Rectal smooth muscle tissue (tissue), 1 donor: ENCODE results near the gene ULBP1.
"Not testable (repeated sequence)": the region's sequence is repeated elsewhere in the genome, so short reads cannot be mapped to it uniquely, and the experiment has no call there.

Experiments
- H3K27ac ChIP-seq: one replicate; pipeline ENCODE4 v1.7.0; 2013; ENCODE audit warnings: low read depth, low read length, inconsistent platforms
- H3K27me3 ChIP-seq: one replicate; pipeline ENCODE4 v1.7.0; 2013; ENCODE audit warnings: low read length; ENCODE audit not compliant: control insufficient read depth, insufficient read depth
- H3K36me3 ChIP-seq: one replicate; pipeline ENCODE4 v1.7.0; 2013; ENCODE audit warnings: low read length; ENCODE audit not compliant: control insufficient read depth, insufficient read depth
- H3K4me1 ChIP-seq: one replicate; pipeline ENCODE4 v1.7.0; 2013; ENCODE audit warnings: low read length; ENCODE audit not compliant: control insufficient read depth, insufficient read depth
- H3K4me3 ChIP-seq: one replicate; pipeline ENCODE4 v1.7.0; 2013; ENCODE audit warnings: low read length
- H3K9ac ChIP-seq: one replicate; pipeline ENCODE4 v1.7.0; 2013; ENCODE audit warnings: low read length

ULBP1 gene

DNA sequence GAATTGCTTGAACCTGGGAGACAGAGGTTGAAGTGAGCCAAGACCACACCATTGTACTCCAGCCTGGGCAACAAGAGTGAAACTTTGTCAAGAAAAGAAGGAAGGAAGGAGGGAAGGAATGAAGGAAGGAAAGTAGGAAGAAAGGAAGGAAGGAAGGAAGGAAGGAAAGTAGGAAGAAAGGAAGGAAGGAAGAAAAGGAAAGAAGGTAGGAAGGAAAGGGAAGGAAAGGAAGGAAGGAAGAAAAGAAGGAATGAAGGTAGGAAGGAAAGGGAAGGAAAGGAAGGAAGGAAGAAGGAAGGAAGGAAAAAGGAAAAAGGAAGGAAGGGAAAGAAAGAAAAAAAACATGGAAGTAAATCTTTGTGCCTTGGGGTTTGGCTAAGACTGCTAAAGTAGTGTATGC, 11.7 kb downstream of the ULBP1 start:
- no peaks in the 10 kb centered on the region for H3K36me3 ChIP-seq
- no peak overlapping the region for H3K9ac ChIP-seq
- no peaks in the 10 kb centered on the region for H3K27me3 ChIP-seq
- H3K4me1 ChIP-seq: no peaks in the 10 kb centered on the region
- no peak overlapping the region for H3K4me3 ChIP-seq
- no peak overlapping the region for H3K27ac ChIP-seq

GRCh38 chr6:149977221-149977620, 13.5 kb downstream of the ULBP1 start:
- Histone ChIP-seq H3K27me3 (no peaks in the 10 kb centered on the region), H3K36me3 (no peaks in the 10 kb centered on the region), H3K4me3 (no peak overlapping the region), H3K9ac (no peak overlapping the region), H3K27ac (no peak overlapping the region), H3K4me1 (no peaks in the 10 kb centered on the region)

DNA sequence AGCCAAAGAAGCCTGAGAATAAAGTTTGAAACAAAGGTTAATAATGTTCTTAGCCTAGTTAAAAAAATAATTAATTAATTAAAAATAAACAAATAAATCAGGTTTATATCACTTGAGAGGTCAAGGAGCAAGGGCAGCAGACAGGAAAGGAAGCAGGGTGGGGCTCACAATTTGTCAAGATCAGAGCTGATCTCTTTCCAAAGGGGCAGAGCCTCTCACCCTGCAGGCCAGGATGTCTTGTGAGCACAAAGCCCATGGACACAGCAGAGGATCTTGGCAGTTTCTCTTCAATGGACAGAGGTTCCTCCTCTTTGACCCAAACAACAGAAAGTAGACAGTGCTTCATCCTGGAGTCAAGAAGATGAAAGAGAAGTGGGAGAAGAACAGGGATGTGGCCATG, 14.9 kb downstream of the ULBP1 start:
- Histone ChIP-seq H3K4me3 (no peak overlapping the region), H3K36me3 (no peaks in the 10 kb centered on the region), H3K9ac (no peak overlapping the region), H3K4me1 (no peaks in the 10 kb centered on the region), H3K27ac (no peak overlapping the region), H3K27me3 (peaks cover 5% of the 10 kb centered on the region)

GRCh38 chr6:149979293-149979692, 15.6 kb downstream of the ULBP1 start:
- Histone ChIP-seq H3K4me1 (no peaks in the 10 kb centered on the region), H3K4me3 (no peak overlapping the region), H3K36me3 (no peaks in the 10 kb centered on the region), H3K27ac (no peak overlapping the region), H3K27me3 (peaks cover 5% of the 10 kb centered on the region), H3K9ac (no peak overlapping the region)

DNA sequence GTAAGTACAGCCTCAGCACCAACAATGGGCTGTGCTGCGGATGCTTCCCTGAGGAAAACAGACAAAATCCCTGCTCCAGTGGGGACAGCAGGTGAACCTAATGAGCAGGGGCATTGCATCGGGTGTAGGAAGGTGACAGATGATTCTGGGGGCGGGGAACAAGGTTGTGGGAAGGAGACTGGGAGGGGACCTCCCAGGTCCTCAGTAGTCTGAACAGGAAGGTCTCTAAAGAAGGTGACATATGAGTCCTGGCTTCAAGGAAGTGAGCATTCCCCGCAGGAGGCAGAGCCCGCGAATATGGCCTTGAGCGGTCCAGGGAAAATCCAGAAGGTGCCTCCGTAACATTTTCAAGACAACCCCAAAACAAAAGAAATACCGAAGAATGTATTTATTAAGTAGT, 19.4 kb downstream of the ULBP1 start:
- peaks cover 16% of the 10 kb centered on the region for H3K27me3 ChIP-seq
- H3K4me3 ChIP-seq: no peak overlapping the region
- H3K4me1 ChIP-seq: no peaks in the 10 kb centered on the region
- no peaks in the 10 kb centered on the region for H3K36me3 ChIP-seq
- no peak overlapping the region for H3K9ac ChIP-seq
- no peak overlapping the region for H3K27ac ChIP-seq

- Histone ChIP-seq H3K9ac (no peak overlapping the region), H3K36me3 (no peaks in the 10 kb centered on the region), H3K27ac (no peak overlapping the region), H3K4me1 (no peaks in the 10 kb centered on the region), H3K4me3 (no peak overlapping the region), H3K27me3 (peaks cover 30% of the 10 kb centered on the region)
These were observed 21.0 kb downstream of the ULBP1 start for GRCh38 chr6:149984773-149985172.

DNA sequence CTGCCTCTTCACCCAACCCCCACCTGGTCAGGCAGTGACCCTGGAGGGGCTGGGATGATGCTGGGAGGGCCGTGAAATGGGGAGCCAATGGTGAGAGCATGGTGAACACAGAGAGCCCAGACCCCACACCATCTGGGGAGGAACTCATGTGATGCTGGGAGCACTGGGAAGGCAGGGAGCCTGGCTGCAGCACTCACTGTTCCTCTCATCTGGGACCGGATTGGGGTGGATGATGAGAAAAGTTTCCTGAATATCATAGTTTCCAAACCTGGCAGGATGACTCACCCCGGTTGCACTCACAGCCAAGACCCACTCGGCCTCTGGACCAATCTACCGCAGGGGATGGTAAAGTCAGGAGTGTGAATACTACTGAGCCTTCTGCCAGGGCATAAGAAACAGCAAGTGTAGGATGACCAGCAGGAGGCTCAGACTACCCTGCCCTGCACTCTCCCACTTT, 21.8 kb downstream of the ULBP1 start:
- Histone ChIP-seq H3K9ac (no peak overlapping the region), H3K4me3 (no peak overlapping the region), H3K4me1 (no peaks in the 10 kb centered on the region), H3K27me3 (peaks cover 37% of the 10 kb centered on the region), H3K36me3 (no peaks in the 10 kb centered on the region), H3K27ac (no peak overlapping the region)

- H3K4me3 ChIP-seq: no peak overlapping the region
- H3K9ac ChIP-seq: no peak overlapping the region
- H3K27me3 ChIP-seq: peaks cover 49% of the 10 kb centered on the region
- no peak overlapping the region for H3K27ac ChIP-seq
- H3K36me3 ChIP-seq: no peaks in the 10 kb centered on the region
- no peaks in the 10 kb centered on the region for H3K4me1 ChIP-seq
These were observed 23.9 kb downstream of the ULBP1 start for GRCh38 chr6:149987602-149988107.

DNA sequence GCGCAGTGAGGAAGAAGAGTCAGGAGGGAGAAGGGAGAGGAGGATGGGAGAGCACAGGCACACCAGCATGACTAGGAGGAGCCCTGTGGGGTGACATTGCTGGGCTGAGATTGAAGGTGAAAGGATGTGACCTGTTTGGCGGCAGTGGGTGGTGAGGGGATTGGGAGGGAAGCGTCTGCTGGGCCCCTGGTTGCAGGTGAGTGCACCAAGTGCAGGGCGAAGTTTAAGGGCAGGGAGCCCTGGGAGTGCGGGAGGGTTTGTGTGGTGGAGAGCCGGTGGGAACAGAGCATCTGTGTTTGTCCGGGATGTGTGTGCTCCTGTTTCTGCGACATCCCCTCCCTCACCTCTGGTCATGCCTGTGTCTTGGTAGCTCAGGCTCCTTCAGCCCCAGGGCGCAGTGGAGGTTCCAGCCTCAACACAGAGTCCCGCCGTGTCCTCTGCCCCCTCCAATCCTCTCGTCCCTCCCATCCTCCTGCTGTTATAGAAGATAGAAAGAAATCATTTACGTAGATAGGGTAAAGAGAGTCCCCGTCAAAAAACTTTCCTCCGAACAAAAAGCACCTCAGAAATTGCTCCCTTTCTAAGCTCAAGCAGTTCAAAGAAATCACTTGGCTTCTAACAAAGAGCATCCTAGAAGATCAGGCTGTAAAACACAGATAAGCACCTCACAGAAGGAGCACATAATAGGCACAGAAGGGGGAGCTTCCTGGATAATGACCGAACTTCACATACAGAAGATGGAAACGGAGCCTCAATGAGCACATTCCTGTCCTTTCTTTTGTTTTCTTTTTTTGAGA, 25.0 kb downstream of the ULBP1 start:
- H3K27me3 ChIP-seq: peaks cover 48% of the 10 kb centered on the region
- H3K36me3 ChIP-seq: no peaks in the 10 kb centered on the region
- H3K4me3 ChIP-seq: no peak overlapping the region
- no peak overlapping the region for H3K27ac ChIP-seq
- no peaks in the 10 kb centered on the region for H3K4me1 ChIP-seq
- H3K9ac ChIP-seq: no peak overlapping the region

DNA sequence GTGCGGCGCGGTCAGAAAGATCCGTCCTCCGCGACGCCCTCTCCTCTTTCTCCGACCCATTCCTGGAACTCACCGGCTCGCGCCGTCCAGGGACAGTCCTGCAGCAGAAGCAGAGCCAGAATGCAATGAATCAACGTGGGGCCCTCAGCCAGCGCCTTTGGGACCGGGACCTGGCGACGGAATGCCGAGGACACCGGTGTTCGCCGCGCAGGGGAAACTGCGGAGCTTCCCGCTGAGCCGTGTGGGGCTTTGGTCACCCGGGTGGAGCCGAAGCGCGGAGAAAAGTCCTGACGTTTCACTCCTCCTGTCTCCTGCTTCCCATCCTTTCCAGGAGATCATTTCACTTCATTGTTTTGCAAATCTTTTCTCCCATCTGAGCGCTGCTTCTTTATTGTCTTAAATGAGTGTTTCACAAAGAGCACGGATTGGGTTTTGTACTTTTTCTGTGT, 26.5 kb downstream of the ULBP1 start:
- no peak overlapping the region for H3K27ac ChIP-seq
- H3K9ac ChIP-seq: no peak overlapping the region
- no peak overlapping the region for H3K4me3 ChIP-seq
- no peaks in the 10 kb centered on the region for H3K36me3 ChIP-seq
- H3K27me3 ChIP-seq: peaks cover 47% of the 10 kb centered on the region
- H3K4me1 ChIP-seq: no peaks in the 10 kb centered on the region

DNA sequence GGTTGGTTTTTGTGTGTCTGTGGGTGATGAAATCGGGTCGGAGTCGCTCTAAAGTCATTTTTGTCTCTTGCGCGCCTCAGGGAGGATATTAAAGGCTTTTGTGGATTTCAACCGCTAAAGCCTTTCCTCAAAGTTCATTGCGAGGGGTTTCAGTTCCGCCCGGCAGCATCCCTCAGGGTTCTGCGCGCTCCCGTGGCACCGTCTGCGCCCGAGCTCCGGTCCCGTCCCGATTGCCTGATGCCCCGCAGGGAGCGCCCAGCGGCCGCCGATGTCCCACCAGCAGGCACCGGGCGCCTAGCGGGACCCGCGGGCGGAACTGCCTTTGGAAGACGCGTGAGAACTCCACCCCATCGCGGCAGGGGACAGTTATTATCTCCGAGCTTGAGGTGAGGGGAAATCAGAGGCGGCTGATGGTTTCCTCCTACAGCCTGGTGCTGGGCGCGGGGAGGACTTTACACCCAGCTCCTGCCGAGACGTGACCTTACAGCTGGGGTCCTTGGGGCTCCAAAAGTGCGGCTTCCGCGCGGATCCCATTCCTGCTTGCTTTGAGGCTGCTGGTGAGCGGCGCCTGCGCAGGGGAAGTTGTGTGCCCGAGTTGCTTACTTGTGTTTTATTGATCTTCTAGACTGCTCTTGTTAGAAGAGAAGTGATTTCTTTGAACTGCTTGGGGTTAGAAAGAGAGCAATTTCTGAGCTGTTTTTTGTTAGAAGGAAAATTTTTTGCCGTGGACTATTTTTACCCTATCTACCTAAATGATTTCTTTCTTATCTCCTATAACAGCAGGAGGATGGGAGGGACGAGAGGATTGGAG, 27.1 kb downstream of the ULBP1 start:
- H3K4me1 ChIP-seq: no peaks in the 10 kb centered on the region
- H3K27me3 ChIP-seq: peaks cover 41% of the 10 kb centered on the region
- H3K9ac ChIP-seq: no peak overlapping the region
- no peaks in the 10 kb centered on the region for H3K36me3 ChIP-seq
- H3K27ac ChIP-seq: no peak overlapping the region
- H3K4me3 ChIP-seq: peak overlapping the region; percentile 46

DNA sequence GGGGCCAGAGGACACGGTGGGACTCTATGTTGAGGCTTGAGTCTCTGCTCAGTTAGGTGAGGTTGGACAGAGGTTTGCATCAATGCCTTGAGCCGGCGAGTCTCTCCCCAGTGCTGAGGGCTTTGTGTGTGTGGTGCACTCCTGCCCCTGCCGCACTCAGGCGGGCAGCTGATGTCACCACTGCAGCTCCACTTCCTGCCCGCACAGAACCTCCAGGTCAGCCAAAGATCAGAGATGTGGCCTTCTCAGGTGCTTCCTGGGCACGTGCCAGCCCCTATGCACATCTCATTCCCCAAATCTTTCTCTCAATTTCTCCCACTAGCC, 27.7 kb downstream of the ULBP1 start:
- H3K4me3 ChIP-seq, H3K36me3 ChIP-seq: not testable (repeated sequence)
- peaks cover 41% of the 10 kb centered on the region for H3K27me3 ChIP-seq

More for the DNA sequence above, 27.7 kb downstream of the ULBP1 start:
- H3K9ac ChIP-seq, H3K4me1 ChIP-seq, H3K27ac ChIP-seq: not testable (repeated sequence)
